Trophoblast cell (in vitro differentiated cells and primary cell): ENCODE data around the gene LRMDA.

Source experiments
- DNase-seq, 2 donors: peaks; one replicate each; pipeline ENCODE4 v3.0.0-alpha.2; 2016
- H2AFZ ChIP-seq: 2 replicates; pipeline ENCODE4 v1.6.1; 2013; ENCODE audit warnings: low read length, moderate library complexity, mild to moderate bottlenecking; ENCODE audit not compliant: insufficient read depth, poor library complexity
- H2AK5ac ChIP-seq: 2 replicates; pipeline ENCODE4 v1.6.1; 2013; ENCODE audit warnings: mild to moderate bottlenecking, low read length
- H2BK120ac ChIP-seq: 2 replicates; pipeline ENCODE4 v1.6.1; 2013; ENCODE audit warnings: low read length, mild to moderate bottlenecking, moderate library complexity; ENCODE audit not compliant: insufficient read depth, poor library complexity
- H2BK12ac ChIP-seq: 2 replicates; pipeline ENCODE4 v1.6.1; 2013; ENCODE audit warnings: mild to moderate bottlenecking, low read length, moderate library complexity
- H2BK5ac ChIP-seq: 2 replicates; pipeline ENCODE4 v1.6.1; 2013; ENCODE audit warnings: low read length, low read depth, moderate library complexity, mild to moderate bottlenecking; ENCODE audit not compliant: poor library complexity
- H3K14ac ChIP-seq: 2 replicates; pipeline ENCODE4 v1.6.1; 2013; ENCODE audit warnings: mild to moderate bottlenecking, low read length
- H3K18ac ChIP-seq: 2 replicates; pipeline ENCODE4 v1.6.1; 2013; ENCODE audit warnings: mild to moderate bottlenecking, low read length
- H3K23ac ChIP-seq: 2 replicates; pipeline ENCODE4 v1.6.1; 2013; ENCODE audit warnings: low read length
- H3K27ac ChIP-seq: 2 replicates; pipeline ENCODE4 v1.5.1; 2013; ENCODE audit warnings: low read depth, mild to moderate bottlenecking, inconsistent platforms, low read length, moderate library complexity
- H3K27me3 ChIP-seq: 2 replicates; pipeline ENCODE4 v1.6.1; 2013; ENCODE audit warnings: inconsistent platforms, mild to moderate bottlenecking, low read length, moderate library complexity; ENCODE audit not compliant: insufficient read depth
- H3K36me3 ChIP-seq, 2 experiments: 1 replicate in 1 of 2; 2 replicates in 1 of 2; pipeline ENCODE4 v1.6.1; 2013; ENCODE audit warnings: low read length in 2 of 2, mild to moderate bottlenecking in 2 of 2, moderate library complexity in 1 of 2; ENCODE audit not compliant: insufficient read depth in 2 of 2, control insufficient read depth in 1 of 2
- H3K4ac ChIP-seq: 2 replicates; pipeline ENCODE4 v1.6.1; 2013; ENCODE audit warnings: low read depth, mild to moderate bottlenecking, low read length, moderate library complexity
- H3K4me1 ChIP-seq, 2 experiments: 1 replicate in 1 of 2; 2 replicates in 1 of 2; pipeline ENCODE4 v1.6.1; 2013; ENCODE audit warnings: low read length in 2 of 2, mild to moderate bottlenecking in 2 of 2, moderate library complexity in 1 of 2; ENCODE audit not compliant: insufficient read depth in 2 of 2, control insufficient read depth in 1 of 2
- H3K4me2 ChIP-seq: 2 replicates; pipeline ENCODE4 v1.6.1; 2013; ENCODE audit warnings: inconsistent platforms, mild to moderate bottlenecking, low read length, moderate library complexity
- H3K4me3 ChIP-seq: 2 replicates; pipeline ENCODE4 v1.5.1; 2013; ENCODE audit warnings: mild to moderate bottlenecking, low read depth, low read length, inconsistent platforms
- H3K79me1 ChIP-seq: one replicate; pipeline ENCODE4 v1.6.1; 2013; ENCODE audit warnings: low read length
- H3K79me2 ChIP-seq: 2 replicates; pipeline ENCODE4 v1.6.1; 2013; ENCODE audit warnings: low read length, mild to moderate bottlenecking; ENCODE audit not compliant: control insufficient read depth, insufficient read depth, poor library complexity
- H3K9ac ChIP-seq: 2 replicates; pipeline ENCODE4 v1.6.1; 2013; ENCODE audit warnings: mild to moderate bottlenecking, low read length
- H3K9me3 ChIP-seq: 2 replicates; pipeline ENCODE4 v1.6.1; 2013; ENCODE audit warnings: low read depth, mild to moderate bottlenecking, control low read depth, inconsistent platforms, low read length; ENCODE audit not compliant: insufficient read depth
- H4K12ac ChIP-seq: 2 replicates; pipeline ENCODE4 v1.6.1; 2013; ENCODE audit warnings: low read depth, mild to moderate bottlenecking, low read length, moderate library complexity
- H4K8ac ChIP-seq: 2 replicates; pipeline ENCODE4 v1.6.1; 2013; ENCODE audit warnings: low read depth, mild to moderate bottlenecking, low read length, moderate library complexity
- H4K91ac ChIP-seq: one replicate; pipeline ENCODE4 v1.6.1; 2013; ENCODE audit warnings: low read depth, mild to moderate bottlenecking, low read length, moderate library complexity
- WGBS: extraction: QIAGEN DNeasy Blood & Tissue Kit; methylation state at CpG from one replicate; pipeline ENCODE4 v1.1.7; 2013; ENCODE audit warnings: missing lambda C conversion rate; ENCODE audit not compliant: insufficient read length, insufficient coverage; ENCODE audit errors: extremely low coverage; 5-methylcytosine and 5-hydroxymethylcytosine counted together

Gene LRMDA

DNA sequence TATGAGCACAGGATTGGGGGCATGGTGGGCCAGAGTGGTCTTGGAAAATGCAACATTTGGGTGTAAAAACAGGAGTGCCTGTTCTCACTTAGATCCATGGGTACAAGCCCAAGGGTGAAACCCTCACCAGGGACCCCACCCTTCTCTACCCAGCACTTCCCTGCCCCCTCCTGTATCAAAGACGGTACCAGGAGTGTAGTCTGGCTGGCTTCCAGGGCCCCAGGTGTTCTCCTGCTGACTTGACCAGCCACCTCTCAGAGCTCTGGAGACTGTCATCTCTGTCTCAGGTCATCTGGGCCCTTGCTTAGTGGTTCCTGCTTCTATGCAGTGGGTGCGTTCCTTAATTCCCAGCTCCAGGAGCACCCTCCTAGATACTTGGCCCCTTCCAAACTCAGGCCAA, 447.2 kb downstream of the LRMDA start:
- Histone ChIP-seq H3K23ac (no peak overlapping the region), H3K79me1 (no peaks in the 10 kb centered on the region), H3K4me3 (no peak overlapping the region), H4K12ac (no peak overlapping the region), H3K36me3 (no peaks in the 10 kb centered on the region), H3K9me3 (no peaks in the 10 kb centered on the region), H3K9ac (no peak overlapping the region), H3K27me3 (no peaks in the 10 kb centered on the region), H2BK120ac (no peak overlapping the region), H3K4ac (no peak overlapping the region), H3K14ac (no peak overlapping the region), H3K79me2 (no peaks in the 10 kb centered on the region), H3K27ac (no peak overlapping the region), H2BK12ac (no peak overlapping the region), H2AFZ (no peak overlapping the region), H4K91ac (no peak overlapping the region), H4K8ac (no peak overlapping the region), H3K4me1 (no peaks in the 10 kb centered on the region), H3K18ac (no peak overlapping the region), H3K4me2 (no peak overlapping the region), H2BK5ac (no peak overlapping the region), H2AK5ac (no peak overlapping the region)
- WGBS, result no CpG with 5 or more reads among the region's 2 CpGs
- no peak for DNase-seq

DNA sequence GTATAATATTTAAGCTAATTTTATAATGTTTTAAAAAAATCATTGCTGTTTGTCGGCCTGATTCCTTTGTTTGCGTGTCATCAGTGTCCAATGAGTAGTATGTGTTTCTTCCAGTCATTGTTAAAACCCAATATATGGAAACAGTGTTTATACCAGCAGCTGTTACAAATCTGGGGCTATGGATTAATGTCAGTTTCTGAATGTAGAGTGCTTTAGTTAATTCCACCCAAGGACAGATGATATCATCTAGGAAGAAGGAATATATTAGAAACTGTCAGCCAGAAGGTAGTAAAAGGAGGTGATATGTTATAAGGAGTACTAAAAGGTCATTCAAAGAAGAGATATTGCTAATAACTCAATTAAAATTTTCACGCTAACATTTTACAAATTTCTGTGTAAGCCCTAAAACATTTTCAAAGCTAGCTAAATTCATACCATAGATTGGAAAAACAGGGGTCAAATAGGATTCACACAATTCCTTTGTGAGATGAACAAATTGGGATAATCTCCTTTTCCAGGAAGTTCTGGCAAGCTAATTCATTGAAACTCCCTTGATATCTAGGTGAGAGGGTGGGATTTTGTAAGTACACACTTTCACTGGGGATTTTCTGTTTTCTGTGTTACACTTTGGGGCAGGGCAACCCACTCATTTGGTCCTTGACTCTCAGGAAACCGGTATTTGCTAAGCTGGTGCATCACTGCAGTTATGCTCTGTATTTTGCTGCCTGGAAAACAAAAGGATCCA, 448.8 kb downstream of the LRMDA start:
- H3K9me3 ChIP-seq, result no peaks in the 10 kb centered on the region
- H2BK5ac ChIP-seq, result no peak overlapping the region
- H3K36me3 ChIP-seq, result no peaks in the 10 kb centered on the region
- H2BK12ac ChIP-seq, result no peak overlapping the region
- no peaks in the 10 kb centered on the region for H3K79me2 ChIP-seq
- no peak overlapping the region for H2AFZ ChIP-seq
- H4K8ac ChIP-seq, result no peak overlapping the region
- no peak for DNase-seq
- no peaks in the 10 kb centered on the region for H3K4me1 ChIP-seq
- no peak overlapping the region for H3K14ac ChIP-seq
- H3K23ac ChIP-seq, result no peak overlapping the region
- no peak overlapping the region for H3K9ac ChIP-seq
- H3K27ac ChIP-seq, result no peak overlapping the region
- no peaks in the 10 kb centered on the region for H3K27me3 ChIP-seq
- H4K91ac ChIP-seq, result no peak overlapping the region
- H4K12ac ChIP-seq, result no peak overlapping the region
- no peak overlapping the region for H3K4me3 ChIP-seq
- no CpG with 5 or more reads among the region's 4 CpGs for WGBS
- H2BK120ac ChIP-seq, result no peak overlapping the region
- no peak overlapping the region for H3K18ac ChIP-seq
- no peak overlapping the region for H2AK5ac ChIP-seq
- no peak overlapping the region for H3K4ac ChIP-seq
- no peak overlapping the region for H3K4me2 ChIP-seq
- H3K79me1 ChIP-seq, result no peaks in the 10 kb centered on the region

- Histone ChIP-seq H2AK5ac (no peak overlapping the region), H3K27ac (no peak overlapping the region), H3K79me1 (no peaks in the 10 kb centered on the region), H3K23ac (no peak overlapping the region), H3K9me3 (no peaks in the 10 kb centered on the region), H3K4me3 (no peak overlapping the region), H3K4me1 (no peaks in the 10 kb centered on the region), H3K14ac (no peak overlapping the region), H4K8ac (no peak overlapping the region), H4K12ac (no peak overlapping the region), H3K4ac (no peak overlapping the region), H2BK5ac (no peak overlapping the region), H3K18ac (no peak overlapping the region), H3K36me3 (no peaks in the 10 kb centered on the region), H2AFZ (no peak overlapping the region), H2BK120ac (no peak overlapping the region), H2BK12ac (no peak overlapping the region), H3K79me2 (no peaks in the 10 kb centered on the region), H3K27me3 (no peaks in the 10 kb centered on the region), H3K9ac (no peak overlapping the region), H3K4me2 (no peak overlapping the region), H4K91ac (no peak overlapping the region)
- DNase-seq, result no peak
- no CpG with 5 or more reads among the region's 9 CpGs for WGBS
These were observed 452.0 kb downstream of the LRMDA start for GRCh38 chr10:75883081-75884072.

DNA sequence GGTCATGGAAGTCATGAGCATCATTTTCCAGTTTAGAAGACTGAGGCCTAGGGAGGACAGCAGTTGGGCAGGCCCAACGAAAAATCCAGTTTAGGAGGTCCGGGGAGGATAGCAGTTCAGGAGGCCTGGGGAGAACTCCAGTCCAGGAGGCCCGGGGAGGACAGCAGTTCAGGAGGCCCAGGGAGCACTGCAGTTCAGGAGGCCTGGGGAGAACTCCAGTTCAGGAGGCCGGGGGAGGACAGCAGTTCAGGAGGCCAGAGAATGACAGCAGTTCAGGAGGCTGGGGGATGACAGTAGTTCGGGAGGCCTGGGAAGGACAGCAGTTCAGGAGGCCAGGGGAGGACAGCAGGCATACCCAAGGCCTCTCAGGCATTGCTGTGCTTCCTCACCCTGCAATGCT, 453.4 kb downstream of the LRMDA start:
- no CpG with 5 or more reads among the region's 5 CpGs for WGBS
- H3K36me3 ChIP-seq, result no peaks in the 10 kb centered on the region
- no peak overlapping the region for H2BK12ac ChIP-seq
- H3K18ac ChIP-seq, result no peak overlapping the region
- H3K9me3 ChIP-seq, result no peaks in the 10 kb centered on the region
- H3K27ac ChIP-seq, result no peak overlapping the region
- no peaks in the 10 kb centered on the region for H3K79me1 ChIP-seq
- H2AK5ac ChIP-seq, result no peak overlapping the region
- H4K12ac ChIP-seq, result no peak overlapping the region
- no peak overlapping the region for H3K4me2 ChIP-seq
- no peak overlapping the region for H2BK120ac ChIP-seq
- H4K8ac ChIP-seq, result no peak overlapping the region
- no peaks in the 10 kb centered on the region for H3K79me2 ChIP-seq
- H3K4me3 ChIP-seq, result no peak overlapping the region
- no peak overlapping the region for H4K91ac ChIP-seq
- H3K23ac ChIP-seq, result no peak overlapping the region
- no peak overlapping the region for H3K9ac ChIP-seq
- no peak overlapping the region for H2AFZ ChIP-seq
- no peak overlapping the region for H3K14ac ChIP-seq
- H3K27me3 ChIP-seq, result no peaks in the 10 kb centered on the region
- no peak for DNase-seq
- H2BK5ac ChIP-seq, result no peak overlapping the region
- no peak overlapping the region for H3K4ac ChIP-seq
- no peaks in the 10 kb centered on the region for H3K4me1 ChIP-seq
